ENCODE measurements around the gene DERL3. TPM values are rescaled to one million over a fixed set of nuclear protein-coding genes. Genes with fewer than 3 reads are reported as not detected.

DERL3 gene
- total and polyA plus RNA-seq, 4 donors, result 6.1 to 15.1 (median 7.5) TPM

DNA sequence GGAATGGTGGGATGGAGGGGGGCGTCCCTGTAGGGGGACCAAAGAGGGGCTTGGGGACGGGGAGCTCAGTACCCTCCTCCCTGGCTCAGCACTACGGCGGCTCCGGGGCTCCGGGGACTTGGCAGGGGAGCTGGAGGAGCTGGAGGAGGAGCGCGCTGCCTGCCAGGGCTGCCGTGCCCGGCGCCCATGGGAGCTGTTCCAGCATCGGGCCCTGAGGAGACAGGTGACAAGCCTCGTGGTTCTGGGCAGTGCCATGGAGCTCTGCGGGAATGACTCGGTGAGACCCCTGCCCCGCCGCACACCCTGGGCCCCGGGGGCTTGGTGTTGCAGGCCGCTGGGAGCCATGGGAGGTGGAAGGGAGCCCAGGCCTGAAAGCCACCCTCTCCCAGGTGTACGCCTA is 43.6 kb upstream of the DERL3 start:
- H3K4me3 ChIP-seq, result no peak overlapping the region
- no peak for DNase-seq

DNA sequence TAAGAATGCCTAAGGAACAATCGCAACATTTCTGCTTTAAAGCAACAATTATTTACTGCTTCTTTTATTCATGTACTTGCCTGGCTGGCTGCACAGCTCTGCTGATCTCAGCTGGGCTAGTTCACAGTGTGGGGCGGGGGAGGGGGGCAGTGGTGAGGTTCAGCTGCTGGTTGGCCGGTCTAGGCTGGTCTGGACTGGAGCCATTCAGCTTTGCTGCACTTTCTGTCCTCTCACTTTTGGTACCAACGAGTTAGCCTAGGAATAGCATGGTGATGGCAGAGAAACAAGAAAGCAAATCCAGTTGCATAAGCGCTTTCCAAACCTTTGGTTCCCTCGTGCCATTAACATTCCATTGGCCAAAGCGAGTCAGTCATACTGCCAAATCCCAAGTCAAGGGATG is 39.4 kb upstream of the DERL3 start:
- no peak overlapping the region for H3K27ac ChIP-seq (ENCODE audit: low read depth in 1 of 2, low read length in 1 of 2)

More for the DNA sequence above, 43.6 kb upstream of the DERL3 start:
- 89 to 95% methylated on average over 20 of the region's 20 CpGs for WGBS, 2 donors
- Histone ChIP-seq H3K4me1 (ENCODE audit: control insufficient read depth in 5 of 5, insufficient read depth in 5 of 5, low read length in 5 of 5) (no peaks in the 10 kb centered on the region), H3K27ac (ENCODE audit: low read depth in 1 of 2, low read length in 1 of 2) (no peak overlapping the region), H3K9ac (ENCODE audit: insufficient read depth in 1 of 2, low read length in 2 of 2) (no peak overlapping the region), H3K27me3 (ENCODE audit: control insufficient read depth in 3 of 3, insufficient read depth in 3 of 3, low read length in 2 of 3) (no peaks in the 10 kb centered on the region), H3K9me3 (ENCODE audit: control insufficient read depth in 4 of 4, insufficient read depth in 3 of 4, low read length in 3 of 4) (no peaks in the 10 kb centered on the region), H3K36me3 (ENCODE audit: control insufficient read depth in 4 of 4, insufficient read depth in 4 of 4, low read length in 4 of 4) (peaks cover 0 to 7% (median 3%) of the 10 kb centered on the region in 4 donors)
- TF ChIP-seq, protein P1, sequence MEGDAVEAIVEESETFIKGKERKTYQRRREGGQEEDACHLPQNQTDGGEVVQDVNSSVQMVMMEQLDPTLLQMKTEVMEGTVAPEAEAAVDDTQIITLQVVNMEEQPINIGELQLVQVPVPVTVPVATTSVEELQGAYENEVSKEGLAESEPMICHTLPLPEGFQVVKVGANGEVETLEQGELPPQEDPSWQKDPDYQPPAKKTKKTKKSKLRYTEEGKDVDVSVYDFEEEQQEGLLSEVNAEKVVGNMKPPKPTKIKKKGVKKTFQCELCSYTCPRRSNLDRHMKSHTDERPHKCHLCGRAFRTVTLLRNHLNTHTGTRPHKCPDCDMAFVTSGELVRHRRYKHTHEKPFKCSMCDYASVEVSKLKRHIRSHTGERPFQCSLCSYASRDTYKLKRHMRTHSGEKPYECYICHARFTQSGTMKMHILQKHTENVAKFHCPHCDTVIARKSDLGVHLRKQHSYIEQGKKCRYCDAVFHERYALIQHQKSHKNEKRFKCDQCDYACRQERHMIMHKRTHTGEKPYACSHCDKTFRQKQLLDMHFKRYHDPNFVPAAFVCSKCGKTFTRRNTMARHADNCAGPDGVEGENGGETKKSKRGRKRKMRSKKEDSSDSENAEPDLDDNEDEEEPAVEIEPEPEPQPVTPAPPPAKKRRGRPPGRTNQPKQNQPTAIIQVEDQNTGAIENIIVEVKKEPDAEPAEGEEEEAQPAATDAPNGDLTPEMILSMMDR (IDR thresholded peaks at IDR 0.05; ENCODE audit: control extremely low read depth, extremely low read depth), result no peak
- no peak for ATAC-seq (ENCODE audit: insufficient read depth, low FRiP score)

GRCh38 chr22:23877566-23877965 is 38.8 kb upstream of the DERL3 start:
- DNase-seq (no peak), ATAC-seq (ENCODE audit: insufficient read depth, low FRiP score) (no peak)
- H3K27me3 ChIP-seq (ENCODE audit: control insufficient read depth in 3 of 3, insufficient read depth in 3 of 3, low read length in 2 of 3), result no peaks in the 10 kb centered on the region
- TF ChIP-seq, protein P1 (IDR thresholded peaks at IDR 0.05; ENCODE audit: control extremely low read depth, extremely low read depth), result no peak
- 96 to 97% methylated on average over 8 of the region's 8 CpGs for WGBS, 2 donors
- H3K36me3 ChIP-seq (ENCODE audit: control insufficient read depth in 4 of 4, insufficient read depth in 4 of 4, low read length in 4 of 4), result peaks cover 0 to 13% (median 6%) of the 10 kb centered on the region in 4 donors
- no peak overlapping the region for H3K4me3 ChIP-seq
- no peaks in the 10 kb centered on the region for H3K4me1 ChIP-seq (ENCODE audit: control insufficient read depth in 5 of 5, insufficient read depth in 5 of 5, low read length in 5 of 5)
- no peak overlapping the region for H3K27ac ChIP-seq (ENCODE audit: low read depth in 1 of 2, low read length in 1 of 2)
- H3K9ac ChIP-seq (ENCODE audit: insufficient read depth in 1 of 2, low read length in 2 of 2), result no peak overlapping the region
- no peaks in the 10 kb centered on the region for H3K9me3 ChIP-seq (ENCODE audit: control insufficient read depth in 4 of 4, insufficient read depth in 3 of 4, low read length in 3 of 4)

More for the DNA sequence above, 39.4 kb upstream of the DERL3 start:
- DNase-seq, result peak; percentile 25 to 62 (median 45)
- no peaks in the 10 kb centered on the region for H3K9me3 ChIP-seq (ENCODE audit: control insufficient read depth in 4 of 4, insufficient read depth in 3 of 4, low read length in 3 of 4)
- WGBS, 2 donors, result 91 to 93% methylated on average over 7 of the region's 7 CpGs
- no peak for ATAC-seq (ENCODE audit: insufficient read depth, low FRiP score)
- no peak overlapping the region for H3K9ac ChIP-seq (ENCODE audit: insufficient read depth in 1 of 2, low read length in 2 of 2)
- H3K4me1 ChIP-seq (ENCODE audit: control insufficient read depth in 5 of 5, insufficient read depth in 5 of 5, low read length in 5 of 5), result no peaks in the 10 kb centered on the region
- TF ChIP-seq, protein P1 (IDR thresholded peaks at IDR 0.05; ENCODE audit: control extremely low read depth, extremely low read depth), result no peak
- peaks cover 0 to 13% (median 8%) of the 10 kb centered on the region in 4 donors for H3K36me3 ChIP-seq (ENCODE audit: control insufficient read depth in 4 of 4, insufficient read depth in 4 of 4, low read length in 4 of 4)
- H3K27me3 ChIP-seq (ENCODE audit: control insufficient read depth in 3 of 3, insufficient read depth in 3 of 3, low read length in 2 of 3), result no peaks in the 10 kb centered on the region
- no peak overlapping the region for H3K4me3 ChIP-seq

DNA sequence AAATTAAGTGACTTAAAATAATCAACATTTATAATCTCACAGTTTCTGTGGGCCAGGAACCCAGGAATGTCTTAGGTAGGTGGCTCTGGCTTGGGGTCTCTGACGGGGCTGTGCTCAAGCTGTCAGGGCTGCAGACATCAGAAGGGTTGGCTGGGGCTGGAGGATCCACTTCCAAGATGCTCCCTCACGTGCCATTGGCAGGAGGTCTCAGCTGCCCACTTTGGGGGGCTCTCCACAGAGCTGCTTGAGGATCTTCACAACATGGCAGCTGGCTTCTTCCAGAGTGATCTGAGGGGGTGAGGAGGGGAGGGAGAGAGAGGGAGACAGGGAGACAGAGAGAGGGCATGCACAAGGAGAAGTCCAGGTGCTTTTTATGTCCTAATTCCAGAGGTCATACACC is 37.0 kb upstream of the DERL3 start:
- ATAC-seq (ENCODE audit: insufficient read depth, low FRiP score) (no peak), DNase-seq (no peak)
- H3K4me3 ChIP-seq, result no peak overlapping the region
- TF ChIP-seq, protein P1 (IDR thresholded peaks at IDR 0.05; ENCODE audit: control extremely low read depth, extremely low read depth), result no peak
- H3K9ac ChIP-seq (ENCODE audit: insufficient read depth in 1 of 2, low read length in 2 of 2), result no peak overlapping the region
- no peak overlapping the region for H3K27ac ChIP-seq (ENCODE audit: low read depth in 1 of 2, low read length in 1 of 2)
- H3K9me3 ChIP-seq (ENCODE audit: control insufficient read depth in 4 of 4, insufficient read depth in 3 of 4, low read length in 3 of 4), result no peaks in the 10 kb centered on the region
- 89 to 93% methylated on average over 2 of the region's 2 CpGs for WGBS, 2 donors
- no peaks in the 10 kb centered on the region for H3K27me3 ChIP-seq (ENCODE audit: control insufficient read depth in 3 of 3, insufficient read depth in 3 of 3, low read length in 2 of 3)
- no peaks in the 10 kb centered on the region for H3K4me1 ChIP-seq (ENCODE audit: control insufficient read depth in 5 of 5, insufficient read depth in 5 of 5, low read length in 5 of 5)
- H3K36me3 ChIP-seq (ENCODE audit: control insufficient read depth in 4 of 4, insufficient read depth in 4 of 4, low read length in 4 of 4), result peaks cover 0 to 7% (median 5%) of the 10 kb centered on the region in 4 donors

Measured in lung (tissue), 12 donors.